GM19239 (cell line): ENCODE results near the gene PIK3AP1.
"Not testable (repeated sequence)": the region's sequence is repeated elsewhere in the genome, so short reads cannot be mapped to it uniquely, and the experiment has no call there.

Experiments
- DNase-seq: peaks from one replicate; pipeline ENCODE4 v3.0.0; 2011; ENCODE audit warnings: low spot score; ENCODE audit not compliant: insufficient read length
- FAIRE-seq: peaks from 2 replicates; lab custom pipeline; 2011; peaks lifted over from hg19 to GRCh38; lab: Jason Lieb, UNC

Gene PIK3AP1

GRCh38 chr10:96588060-96588554, 132.2 kb downstream of the PIK3AP1 start:
- DNase-seq (peak; percentile 35), FAIRE-seq (peak; percentile 93)

DNA sequence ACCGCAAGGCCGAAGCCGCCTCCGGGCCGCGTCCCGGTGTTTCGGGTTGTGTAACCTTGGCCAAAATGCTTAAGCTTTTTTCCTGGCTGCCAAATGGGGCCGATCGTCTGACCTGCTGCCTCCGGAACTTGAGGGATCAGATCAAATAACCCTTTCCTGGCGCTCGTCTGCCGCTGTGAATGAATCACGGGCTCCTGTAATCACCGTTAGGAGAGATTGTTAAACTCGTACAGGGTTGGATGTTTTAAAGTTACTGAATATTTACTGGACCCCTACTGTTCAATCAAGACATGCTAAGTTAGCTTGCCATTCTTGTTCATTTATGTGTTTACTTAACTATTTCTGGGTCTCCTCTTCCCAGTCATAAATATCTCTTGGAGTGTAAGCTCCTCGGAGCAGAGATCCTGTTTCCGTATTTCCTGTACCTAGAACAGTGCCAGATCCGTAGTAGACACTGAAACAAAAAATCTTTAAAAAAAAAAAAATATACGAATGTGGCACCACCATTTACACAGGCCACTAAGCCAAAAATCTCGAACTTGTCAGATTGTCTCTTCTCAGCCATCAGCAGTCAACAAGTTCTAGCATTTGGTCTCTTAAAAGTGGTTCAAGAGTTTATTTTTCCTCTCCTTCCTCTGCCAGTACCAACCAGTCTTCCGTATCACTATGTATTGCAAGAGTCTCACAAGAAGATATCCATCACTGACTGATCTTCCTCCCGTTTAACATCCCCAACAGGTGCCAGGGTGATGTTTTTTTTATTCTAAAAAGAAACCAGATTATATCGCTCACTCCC, 132.9 kb downstream of the PIK3AP1 start:
- no peak for DNase-seq
- FAIRE-seq = no peak

DNA sequence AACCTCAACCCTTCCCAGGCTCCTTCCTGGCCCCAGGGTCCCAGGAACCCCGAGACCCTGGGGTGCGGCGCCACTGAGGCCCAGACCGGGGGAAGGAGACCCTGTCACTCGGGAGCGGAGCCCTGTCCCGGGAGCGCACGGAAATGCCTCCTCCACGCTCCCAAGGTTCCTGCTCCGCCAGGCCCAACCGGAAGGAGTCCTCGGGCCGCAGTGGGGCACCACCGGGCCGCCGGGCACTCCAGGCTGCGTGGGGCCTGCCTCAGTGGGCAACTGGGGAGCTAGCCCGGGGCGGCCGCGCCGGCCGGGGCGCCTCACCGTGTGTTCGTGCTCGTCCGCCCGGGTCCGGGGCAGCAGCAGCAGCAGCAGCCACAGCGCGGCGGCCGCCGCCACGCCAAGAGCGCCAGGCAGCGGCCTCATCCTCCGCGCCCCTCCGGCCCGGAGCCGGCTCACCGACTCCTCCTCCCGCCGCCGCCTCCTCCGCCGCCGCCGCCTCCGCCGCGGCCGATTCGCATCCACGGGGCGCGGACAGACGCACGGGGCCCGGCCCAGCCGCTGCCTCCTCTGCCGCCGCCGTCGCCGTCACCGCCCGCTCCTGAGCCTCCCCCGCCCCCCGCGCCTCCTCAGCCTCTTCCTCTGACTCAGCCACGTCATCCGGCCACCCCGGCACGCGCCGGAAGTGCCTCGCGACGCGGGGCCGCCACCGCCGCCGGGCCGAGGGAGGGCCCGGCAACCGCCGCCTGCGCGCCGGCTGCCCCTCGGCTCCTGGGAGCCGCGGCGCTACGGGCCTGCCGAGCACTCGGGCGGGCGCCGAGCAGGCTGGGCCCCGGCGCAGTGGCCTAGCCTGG, 133.7 kb downstream of the PIK3AP1 start, which contains the start of gene TM9SF3:
TM9SF3 (minus strand) TSS at position 594 of the 845 bp plus-strand sequence; CDS start at position 417, 177 bp downstream.
- peak; percentile 80 for DNase-seq
- peak; percentile 39 for FAIRE-seq

DNA sequence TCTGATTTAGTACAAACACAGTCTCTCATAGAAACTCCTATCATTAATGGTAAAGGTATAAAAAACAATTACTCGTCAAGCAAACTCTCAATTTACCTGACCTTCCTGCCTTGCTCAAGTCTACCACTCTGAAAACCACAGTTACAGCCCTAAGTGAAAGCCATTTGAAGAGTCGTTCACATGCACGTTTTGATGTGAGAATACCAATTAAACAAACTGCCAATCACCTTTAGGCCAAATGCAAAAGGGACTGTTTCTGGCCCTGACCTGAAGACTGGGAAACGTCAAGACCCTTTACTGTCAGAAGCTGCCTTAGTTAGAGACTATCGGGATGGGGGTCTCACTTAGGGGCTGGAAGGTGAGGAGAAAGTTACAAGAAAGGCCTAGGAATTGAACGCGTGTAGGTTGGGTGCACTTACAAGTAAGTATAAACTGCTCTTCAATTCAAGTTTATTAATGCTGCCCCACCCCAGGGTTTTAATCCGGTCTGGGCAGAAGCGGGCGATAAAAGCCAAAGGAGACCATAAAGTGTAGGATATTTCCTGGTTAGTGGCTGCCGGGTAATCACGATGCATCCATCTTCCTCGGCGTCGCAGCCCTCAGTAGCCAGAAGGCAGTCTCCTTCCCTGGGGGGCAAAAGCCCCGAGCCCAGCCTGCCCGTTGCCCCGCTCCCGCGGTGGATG, 134.4 kb downstream of the PIK3AP1 start:
- DNase-seq (no peak), FAIRE-seq (peak; percentile 73)

GRCh38 chr10:96584474-96584873, 135.8 kb downstream of the PIK3AP1 start:
- DNase-seq = no peak
- FAIRE-seq = no peak

DNA sequence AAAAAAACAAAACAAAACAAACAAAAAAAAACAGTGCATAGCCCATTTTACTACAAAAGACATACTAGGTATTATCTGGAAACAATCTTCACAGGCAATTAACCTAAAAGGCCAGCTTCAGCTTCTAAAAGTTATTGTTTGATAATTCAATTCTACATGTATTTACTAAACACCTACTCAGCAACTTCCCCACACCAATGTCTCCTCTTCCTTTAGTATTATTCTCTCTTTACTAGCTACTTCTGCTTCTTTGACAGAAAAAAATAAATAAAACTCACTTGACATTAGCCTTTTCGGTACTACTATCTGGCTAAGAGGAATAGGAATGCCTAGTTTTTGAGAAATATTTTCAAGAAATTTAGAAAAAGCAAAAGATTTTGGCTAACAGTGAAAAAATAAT, 136.3 kb downstream of the PIK3AP1 start:
- DNase-seq (no peak), FAIRE-seq (no peak)

GRCh38 chr10:96579133-96579532, 141.2 kb downstream of the PIK3AP1 start:
- FAIRE-seq (no peak), DNase-seq (no peak)

GRCh38 chr10:96578633-96579032, 141.7 kb downstream of the PIK3AP1 start:
- DNase-seq (no peak), FAIRE-seq (no peak)

- DNase-seq (no peak), FAIRE-seq (no peak)
Measured at GRCh38 chr10:96578022-96578421, 142.3 kb downstream of the PIK3AP1 start.

- peak; percentile 48 for FAIRE-seq
- no peak for DNase-seq
Measured at GRCh38 chr10:96577069-96577468, 143.2 kb downstream of the PIK3AP1 start.

DNA sequence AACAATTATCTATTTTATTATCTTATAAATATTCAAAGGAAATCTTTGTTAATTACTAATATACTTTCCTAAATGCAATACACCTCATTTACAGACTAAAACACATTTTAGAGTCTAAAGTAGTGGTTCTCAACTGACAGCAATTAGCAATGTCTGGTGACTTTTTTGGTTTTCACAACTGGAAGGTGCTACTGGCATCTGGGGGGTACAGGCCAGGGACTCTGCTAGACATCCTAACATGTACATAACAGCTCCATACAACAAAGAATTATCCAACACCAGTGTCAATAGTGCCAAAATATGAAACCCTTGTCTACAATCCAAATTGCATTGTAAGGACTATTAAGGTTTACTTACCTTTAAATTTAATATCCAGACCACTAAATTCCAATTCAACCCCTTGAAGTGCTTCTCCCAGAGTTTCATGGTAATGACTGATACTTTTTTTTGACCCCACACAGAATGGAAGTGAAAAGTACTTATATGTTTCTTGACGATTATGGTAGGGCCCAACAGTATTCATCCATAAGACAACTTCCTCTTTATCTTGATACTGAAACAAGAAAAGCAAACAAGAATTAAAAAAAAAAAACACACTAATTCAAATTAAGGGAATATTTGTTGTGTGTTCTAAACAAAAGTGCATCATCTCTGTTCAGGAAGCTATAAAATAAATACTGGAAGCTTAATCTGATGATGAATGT, 143.9 kb downstream of the PIK3AP1 start:
- DNase-seq = no peak
- FAIRE-seq = no peak

GRCh38 chr10:96574564-96574963, 145.8 kb downstream of the PIK3AP1 start:
- FAIRE-seq, DNase-seq: not testable (repeated sequence)

- no peak for DNase-seq
- FAIRE-seq = peak; percentile 70
Measured at GRCh38 chr10:96573036-96573435, 147.3 kb downstream of the PIK3AP1 start.

DNA sequence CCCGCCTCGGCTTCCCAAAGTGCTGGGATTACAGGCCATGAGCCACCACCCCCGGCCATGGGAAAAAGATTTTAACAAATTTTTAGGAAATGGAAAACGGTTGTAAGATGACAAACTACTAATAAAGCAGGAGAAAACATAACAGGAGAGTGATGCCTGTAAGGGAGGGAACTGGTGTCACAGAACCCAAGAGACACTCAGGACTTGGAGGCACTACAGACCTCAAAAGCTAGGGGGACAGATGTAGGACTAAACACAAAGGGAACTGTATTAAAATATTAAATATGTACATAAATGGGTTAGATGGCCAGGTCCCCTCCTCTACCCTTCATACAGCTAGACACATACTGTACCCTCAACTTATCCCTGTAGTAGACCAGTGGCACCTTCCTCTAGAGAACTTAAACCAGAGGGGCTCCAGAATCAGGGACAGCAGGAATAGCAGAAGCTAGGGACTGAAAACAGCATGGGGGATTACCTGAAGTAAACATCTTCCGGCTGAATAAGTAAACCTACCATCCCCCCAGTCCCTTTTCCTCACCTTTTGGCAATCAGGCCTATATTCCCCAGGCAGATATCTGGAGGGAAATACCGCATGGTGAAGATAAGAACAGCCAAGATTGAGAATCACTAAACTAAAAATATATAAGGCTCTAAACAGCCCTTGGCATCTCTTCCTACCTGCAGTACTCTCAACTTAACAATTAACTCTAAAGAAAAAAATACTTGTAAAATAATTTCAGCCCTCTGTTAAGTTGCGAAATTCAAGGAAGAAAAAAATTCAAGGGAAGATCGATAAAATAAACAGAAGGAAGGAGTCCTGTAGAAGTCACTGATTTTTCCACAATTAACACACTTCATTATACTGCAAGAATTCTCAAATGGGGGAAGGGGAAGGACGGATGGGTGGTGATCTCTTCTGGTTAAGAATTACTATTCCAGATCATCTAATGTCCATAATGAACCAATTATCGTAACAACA, 149.0 kb downstream of the PIK3AP1 start:
- FAIRE-seq = no peak
- DNase-seq = no peak

DNA sequence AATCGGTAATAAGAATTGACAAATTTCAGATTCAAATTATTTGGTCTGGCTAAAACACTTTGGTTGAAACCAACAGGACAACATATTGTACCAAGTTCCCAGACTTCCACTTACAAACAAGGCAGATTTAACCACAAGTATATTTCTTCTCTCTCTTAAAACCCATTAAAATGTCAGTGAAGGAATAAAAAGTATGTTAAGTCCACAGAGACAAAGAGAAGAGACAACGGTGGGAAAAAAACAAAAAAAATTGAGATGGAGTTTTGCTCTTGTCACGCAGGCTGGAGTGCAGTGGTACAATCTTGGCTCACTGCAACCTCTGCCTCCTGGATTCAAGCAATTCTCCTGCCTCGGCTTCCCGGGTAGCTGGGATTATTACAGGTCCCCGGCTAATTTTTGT, 149.8 kb downstream of the PIK3AP1 start:
- FAIRE-seq (peak; percentile 11), DNase-seq (no peak)

GRCh38 chr10:96568402-96568801, 151.9 kb downstream of the PIK3AP1 start:
- FAIRE-seq (no peak), DNase-seq (no peak)

- FAIRE-seq = no peak
Measured at GRCh38 chr10:96565774-96566173, 154.5 kb downstream of the PIK3AP1 start.

GRCh38 chr10:96560966-96561887, 159.1 kb downstream of the PIK3AP1 start:
- DNase-seq (no peak), FAIRE-seq (no peak)

More at GRCh38 chr10:96565774-96566173, 154.5 kb downstream of the PIK3AP1 start:
- no peak for DNase-seq
